Measurements from ENCODE around the gene GDPD2.

The GDPD2 gene

DNA sequence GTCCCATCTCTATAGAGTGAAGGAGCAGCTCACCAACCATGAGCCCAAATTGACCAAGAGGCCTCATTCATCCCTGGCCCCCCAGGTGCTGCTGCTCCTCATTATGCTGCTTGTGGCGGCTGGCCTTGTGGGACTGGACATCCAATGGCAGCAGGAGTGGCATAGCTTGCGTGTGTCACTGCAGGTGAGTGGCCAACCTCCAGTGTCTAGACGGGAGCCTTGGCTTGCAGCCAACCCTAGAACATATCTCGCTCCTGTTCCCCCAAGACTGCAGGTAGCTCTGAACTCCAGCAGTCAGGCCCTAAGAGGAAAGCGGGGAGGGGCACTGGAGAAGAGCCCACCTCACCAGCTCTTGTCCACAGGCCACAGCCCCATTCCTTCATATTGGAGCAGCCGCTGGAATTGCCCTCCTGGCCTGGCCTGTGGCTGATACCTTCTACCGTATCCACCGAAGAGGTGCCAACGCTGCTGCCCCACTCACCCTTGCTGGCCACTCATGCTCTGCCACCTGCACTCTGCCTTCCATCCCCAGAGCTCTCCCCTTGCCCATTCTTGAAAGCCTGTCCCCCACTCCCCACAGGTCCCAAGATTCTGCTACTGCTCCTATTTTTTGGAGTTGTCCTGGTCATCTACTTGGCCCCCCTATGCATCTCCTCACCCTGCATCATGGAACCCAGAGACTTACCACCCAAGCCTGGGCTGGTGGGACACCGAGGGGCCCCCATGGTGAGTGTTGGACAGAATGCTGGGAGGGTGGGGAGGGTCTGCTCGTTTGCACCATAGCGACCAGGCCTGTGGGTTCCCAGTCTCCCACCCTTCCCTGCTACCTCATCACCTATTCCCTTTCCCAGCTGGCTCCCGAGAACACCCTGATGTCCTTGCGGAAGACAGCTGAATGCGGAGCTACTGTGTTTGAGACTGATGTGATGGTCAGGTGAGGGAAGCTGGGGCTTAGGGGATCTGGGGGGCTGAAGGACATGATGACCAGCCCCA is 3.5 kb downstream of the GDPD2 start:
- TF ChIP-seq YY1 (IDR thresholded peaks at IDR 0.05; ENCODE audit: low read depth) (no peak), CREB1 (IDR thresholded peaks at IDR 0.05; ENCODE audit: low read depth) (no peak), CEBPB (IDR thresholded peaks at IDR 0.05) (no peak), EGR1 (IDR thresholded peaks at IDR 0.05) (no peak), ZBTB7A (IDR thresholded peaks at IDR 0.05; ENCODE audit: low read depth) (no peak), NFIC (IDR thresholded peaks at IDR 0.05) (no peak), TAF1 (IDR thresholded peaks at IDR 0.05; ENCODE audit: low read depth) (no peak), TCF12 (IDR thresholded peaks at IDR 0.05; ENCODE audit: low read depth) (no peak), TEAD4 (IDR thresholded peaks at IDR 0.05) (no peak), EP300 (IDR thresholded peaks at IDR 0.05; ENCODE audit: borderline replicate concordance) (no peak), FOXM1 (IDR thresholded peaks at IDR 0.05; ENCODE audit: borderline replicate concordance, low read depth) (no peak), RAD21 (IDR thresholded peaks at IDR 0.05; ENCODE audit: low read depth) (no peak)
- TF ChIP-seq, protein P1, sequence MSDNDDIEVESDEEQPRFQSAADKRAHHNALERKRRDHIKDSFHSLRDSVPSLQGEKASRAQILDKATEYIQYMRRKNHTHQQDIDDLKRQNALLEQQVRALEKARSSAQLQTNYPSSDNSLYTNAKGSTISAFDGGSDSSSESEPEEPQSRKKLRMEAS (IDR thresholded peaks at IDR 0.05) = no peak
- TF ChIP-seq, protein P2, sequence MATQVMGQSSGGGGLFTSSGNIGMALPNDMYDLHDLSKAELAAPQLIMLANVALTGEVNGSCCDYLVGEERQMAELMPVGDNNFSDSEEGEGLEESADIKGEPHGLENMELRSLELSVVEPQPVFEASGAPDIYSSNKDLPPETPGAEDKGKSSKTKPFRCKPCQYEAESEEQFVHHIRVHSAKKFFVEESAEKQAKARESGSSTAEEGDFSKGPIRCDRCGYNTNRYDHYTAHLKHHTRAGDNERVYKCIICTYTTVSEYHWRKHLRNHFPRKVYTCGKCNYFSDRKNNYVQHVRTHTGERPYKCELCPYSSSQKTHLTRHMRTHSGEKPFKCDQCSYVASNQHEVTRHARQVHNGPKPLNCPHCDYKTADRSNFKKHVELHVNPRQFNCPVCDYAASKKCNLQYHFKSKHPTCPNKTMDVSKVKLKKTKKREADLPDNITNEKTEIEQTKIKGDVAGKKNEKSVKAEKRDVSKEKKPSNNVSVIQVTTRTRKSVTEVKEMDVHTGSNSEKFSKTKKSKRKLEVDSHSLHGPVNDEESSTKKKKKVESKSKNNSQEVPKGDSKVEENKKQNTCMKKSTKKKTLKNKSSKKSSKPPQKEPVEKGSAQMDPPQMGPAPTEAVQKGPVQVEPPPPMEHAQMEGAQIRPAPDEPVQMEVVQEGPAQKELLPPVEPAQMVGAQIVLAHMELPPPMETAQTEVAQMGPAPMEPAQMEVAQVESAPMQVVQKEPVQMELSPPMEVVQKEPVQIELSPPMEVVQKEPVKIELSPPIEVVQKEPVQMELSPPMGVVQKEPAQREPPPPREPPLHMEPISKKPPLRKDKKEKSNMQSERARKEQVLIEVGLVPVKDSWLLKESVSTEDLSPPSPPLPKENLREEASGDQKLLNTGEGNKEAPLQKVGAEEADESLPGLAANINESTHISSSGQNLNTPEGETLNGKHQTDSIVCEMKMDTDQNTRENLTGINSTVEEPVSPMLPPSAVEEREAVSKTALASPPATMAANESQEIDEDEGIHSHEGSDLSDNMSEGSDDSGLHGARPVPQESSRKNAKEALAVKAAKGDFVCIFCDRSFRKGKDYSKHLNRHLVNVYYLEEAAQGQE (IDR thresholded peaks at IDR 0.05; ENCODE audit: low read depth) = no peak
- TF ChIP-seq, protein P3, sequence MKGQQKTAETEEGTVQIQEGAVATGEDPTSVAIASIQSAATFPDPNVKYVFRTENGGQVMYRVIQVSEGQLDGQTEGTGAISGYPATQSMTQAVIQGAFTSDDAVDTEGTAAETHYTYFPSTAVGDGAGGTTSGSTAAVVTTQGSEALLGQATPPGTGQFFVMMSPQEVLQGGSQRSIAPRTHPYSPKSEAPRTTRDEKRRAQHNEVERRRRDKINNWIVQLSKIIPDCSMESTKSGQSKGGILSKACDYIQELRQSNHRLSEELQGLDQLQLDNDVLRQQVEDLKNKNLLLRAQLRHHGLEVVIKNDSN (IDR thresholded peaks at IDR 0.05) = no peak

DNA sequence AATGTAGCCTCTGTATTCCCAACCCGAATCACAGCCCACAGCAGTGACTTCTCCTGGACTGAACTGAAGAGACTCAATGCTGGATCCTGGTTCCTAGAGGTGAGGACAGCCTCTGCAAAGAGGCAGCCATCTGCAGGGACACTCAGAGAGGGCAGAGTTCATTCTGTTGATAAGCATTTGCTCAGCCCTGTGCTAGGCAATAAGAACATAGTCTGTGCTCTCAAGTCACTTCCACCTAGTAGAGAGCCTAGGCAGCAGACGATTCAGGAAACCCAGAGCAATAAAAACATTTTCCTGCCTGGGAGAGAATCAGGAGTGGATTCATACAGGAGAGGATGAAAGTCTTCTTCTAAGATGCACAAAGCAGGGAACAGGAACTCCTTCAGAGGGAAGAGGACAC is 4.3 kb downstream of the GDPD2 start:
- TF ChIP-seq YY1 (IDR thresholded peaks at IDR 0.05; ENCODE audit: low read depth) = no peak
- no peak for TF ChIP-seq NFIC (IDR thresholded peaks at IDR 0.05)
- no peak for TF ChIP-seq CEBPB (IDR thresholded peaks at IDR 0.05)
- no peak for TF ChIP-seq ZBTB7A (IDR thresholded peaks at IDR 0.05; ENCODE audit: low read depth)
- TF ChIP-seq EP300 (IDR thresholded peaks at IDR 0.05; ENCODE audit: borderline replicate concordance) = no peak
- TF ChIP-seq FOXM1 (IDR thresholded peaks at IDR 0.05; ENCODE audit: borderline replicate concordance, low read depth) = no peak
- TF ChIP-seq, protein P2 (IDR thresholded peaks at IDR 0.05; ENCODE audit: low read depth) = no peak
- TF ChIP-seq CREB1 (IDR thresholded peaks at IDR 0.05; ENCODE audit: low read depth) = no peak
- no peak for TF ChIP-seq TCF12 (IDR thresholded peaks at IDR 0.05; ENCODE audit: low read depth)
- TF ChIP-seq, protein P1 (IDR thresholded peaks at IDR 0.05) = no peak
- TF ChIP-seq, protein P3 (IDR thresholded peaks at IDR 0.05) = no peak
- no peak for TF ChIP-seq EGR1 (IDR thresholded peaks at IDR 0.05)
- no peak for TF ChIP-seq RAD21 (IDR thresholded peaks at IDR 0.05; ENCODE audit: low read depth)
- no peak for TF ChIP-seq TAF1 (IDR thresholded peaks at IDR 0.05; ENCODE audit: low read depth)
- TF ChIP-seq TEAD4 (IDR thresholded peaks at IDR 0.05) = no peak

DNA sequence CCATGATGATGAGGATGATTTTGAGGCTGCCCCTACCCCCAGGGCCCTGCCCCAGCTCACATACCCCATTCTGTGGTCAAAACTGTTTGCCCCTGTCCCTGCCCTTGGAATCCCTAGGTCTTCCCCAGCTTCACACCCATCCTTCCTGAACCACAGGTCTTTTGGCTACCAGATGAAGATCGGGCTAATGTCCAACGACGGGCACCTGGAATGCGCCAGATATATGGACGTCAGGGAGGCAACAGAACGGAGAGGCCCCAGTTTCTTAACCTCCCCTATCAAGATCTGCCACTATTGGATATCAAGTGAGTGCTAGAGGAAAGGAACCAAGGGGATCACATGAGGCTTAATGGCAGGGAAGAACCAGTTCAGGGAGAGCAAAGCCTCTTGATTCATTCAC is 6.6 kb downstream of the GDPD2 start:
- TF ChIP-seq CEBPB (IDR thresholded peaks at IDR 0.05) (no peak), EP300 (IDR thresholded peaks at IDR 0.05; ENCODE audit: borderline replicate concordance) (no peak), YY1 (IDR thresholded peaks at IDR 0.05; ENCODE audit: low read depth) (no peak), EGR1 (IDR thresholded peaks at IDR 0.05) (no peak), TAF1 (IDR thresholded peaks at IDR 0.05; ENCODE audit: low read depth) (no peak), TEAD4 (IDR thresholded peaks at IDR 0.05) (no peak), ZBTB7A (IDR thresholded peaks at IDR 0.05; ENCODE audit: low read depth) (no peak), CREB1 (IDR thresholded peaks at IDR 0.05; ENCODE audit: low read depth) (no peak), RAD21 (IDR thresholded peaks at IDR 0.05; ENCODE audit: low read depth) (no peak), NFIC (IDR thresholded peaks at IDR 0.05) (no peak), FOXM1 (IDR thresholded peaks at IDR 0.05; ENCODE audit: borderline replicate concordance, low read depth) (no peak), TCF12 (IDR thresholded peaks at IDR 0.05; ENCODE audit: low read depth) (no peak)
- TF ChIP-seq, protein P1 (IDR thresholded peaks at IDR 0.05) = no peak
- TF ChIP-seq, protein P2 (IDR thresholded peaks at IDR 0.05; ENCODE audit: low read depth) = no peak
- TF ChIP-seq, protein P3 (IDR thresholded peaks at IDR 0.05) = no peak

Measured in Ishikawa (cell line).